Activated T-cell treated with anti-CD3 and anti-CD28 coated beads for 24 hours (primary cell): ENCODE measurements around the gene TRMT2A.

Experiments used
- DNase-seq: peaks from one replicate; pipeline ENCODE4 v3.0.0-alpha.2; 2020; ENCODE audit warnings: low read depth

The TRMT2A gene

GRCh38 chr22:20102203-20102780 lies 14.7 kb downstream of the TRMT2A start:
- DNase-seq: no peak

- DNase-seq: no peak
Observed at GRCh38 chr22:20101638-20102037, 15.4 kb downstream of the TRMT2A start.

- no peak for DNase-seq
Observed at GRCh38 chr22:20099099-20099711, 17.8 kb downstream of the TRMT2A start.

GRCh38 chr22:20096574-20097420 lies 20.2 kb downstream of the TRMT2A start:
- no peak for DNase-seq

GRCh38 chr22:20095521-20095920 lies 21.5 kb downstream of the TRMT2A start:
- DNase-seq: no peak

- DNase-seq: no peak
Observed at GRCh38 chr22:20094197-20094807, 22.7 kb downstream of the TRMT2A start.

GRCh38 chr22:20093418-20094196 lies 23.4 kb downstream of the TRMT2A start:
- no peak for DNase-seq

- DNase-seq: no peak
Observed at GRCh38 chr22:20092477-20092854, 24.6 kb downstream of the TRMT2A start.

- no peak for DNase-seq
Observed at GRCh38 chr22:20091690-20092476, 25.1 kb downstream of the TRMT2A start.

GRCh38 chr22:20090730-20091240 lies 26.2 kb downstream of the TRMT2A start:
- no peak for DNase-seq

- no peak for DNase-seq
Observed at GRCh38 chr22:20089977-20090729, 26.9 kb downstream of the TRMT2A start.

GRCh38 chr22:20089226-20089976 lies 27.6 kb downstream of the TRMT2A start:
- DNase-seq: no peak

GRCh38 chr22:20088263-20088648 lies 28.8 kb downstream of the TRMT2A start:
- no peak for DNase-seq

GRCh38 chr22:20087319-20088262 lies 29.4 kb downstream of the TRMT2A start:
- DNase-seq: no peak

GRCh38 chr22:20086763-20087162 lies 30.3 kb downstream of the TRMT2A start:
- no peak for DNase-seq

- DNase-seq: no peak
Observed at GRCh38 chr22:20086101-20086599, 30.9 kb downstream of the TRMT2A start.

- no peak for DNase-seq
Observed at GRCh38 chr22:20085651-20086050, 31.4 kb downstream of the TRMT2A start.
